HL-60 (cell line): Measurements from ENCODE around the gene TEAD2.

ENCODE experiments used
- CTCF ChIP-seq: IDR thresholded peaks from one replicate; pipeline ENCODE4 v1.5.1; 2011; ENCODE audit warnings: low read length, control low read depth, inconsistent platforms; ENCODE audit not compliant: insufficient read depth
- GABPA ChIP-seq: IDR thresholded peaks from 2 replicates; pipeline ENCODE4 v1.6.1; 2012; ENCODE audit warnings: low read depth
- POLR2AphosphoS5 ChIP-seq: IDR thresholded peaks from 2 replicates; pipeline ENCODE4 v1.6.1; 2012; ENCODE audit warnings: low read depth
- TF ChIP-seq, protein P1 (sequence below): IDR thresholded peaks from 2 replicates; pipeline ENCODE4 v1.6.1; 2012; ENCODE audit warnings: low read depth; ENCODE audit not compliant: insufficient replicate concordance

- no peak for TF ChIP-seq CTCF
- TF ChIP-seq POLR2AphosphoS5 = no peak
- TF ChIP-seq, protein P1, sequence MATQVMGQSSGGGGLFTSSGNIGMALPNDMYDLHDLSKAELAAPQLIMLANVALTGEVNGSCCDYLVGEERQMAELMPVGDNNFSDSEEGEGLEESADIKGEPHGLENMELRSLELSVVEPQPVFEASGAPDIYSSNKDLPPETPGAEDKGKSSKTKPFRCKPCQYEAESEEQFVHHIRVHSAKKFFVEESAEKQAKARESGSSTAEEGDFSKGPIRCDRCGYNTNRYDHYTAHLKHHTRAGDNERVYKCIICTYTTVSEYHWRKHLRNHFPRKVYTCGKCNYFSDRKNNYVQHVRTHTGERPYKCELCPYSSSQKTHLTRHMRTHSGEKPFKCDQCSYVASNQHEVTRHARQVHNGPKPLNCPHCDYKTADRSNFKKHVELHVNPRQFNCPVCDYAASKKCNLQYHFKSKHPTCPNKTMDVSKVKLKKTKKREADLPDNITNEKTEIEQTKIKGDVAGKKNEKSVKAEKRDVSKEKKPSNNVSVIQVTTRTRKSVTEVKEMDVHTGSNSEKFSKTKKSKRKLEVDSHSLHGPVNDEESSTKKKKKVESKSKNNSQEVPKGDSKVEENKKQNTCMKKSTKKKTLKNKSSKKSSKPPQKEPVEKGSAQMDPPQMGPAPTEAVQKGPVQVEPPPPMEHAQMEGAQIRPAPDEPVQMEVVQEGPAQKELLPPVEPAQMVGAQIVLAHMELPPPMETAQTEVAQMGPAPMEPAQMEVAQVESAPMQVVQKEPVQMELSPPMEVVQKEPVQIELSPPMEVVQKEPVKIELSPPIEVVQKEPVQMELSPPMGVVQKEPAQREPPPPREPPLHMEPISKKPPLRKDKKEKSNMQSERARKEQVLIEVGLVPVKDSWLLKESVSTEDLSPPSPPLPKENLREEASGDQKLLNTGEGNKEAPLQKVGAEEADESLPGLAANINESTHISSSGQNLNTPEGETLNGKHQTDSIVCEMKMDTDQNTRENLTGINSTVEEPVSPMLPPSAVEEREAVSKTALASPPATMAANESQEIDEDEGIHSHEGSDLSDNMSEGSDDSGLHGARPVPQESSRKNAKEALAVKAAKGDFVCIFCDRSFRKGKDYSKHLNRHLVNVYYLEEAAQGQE = no peak
- TF ChIP-seq GABPA = no peak
Observed at GRCh38 chr19:49407482-49408015, 45.3 kb upstream of the TEAD2 start.
